Measurements from ENCODE around the gene AOAH.
"Not testable (repeated sequence)": the region's sequence is repeated elsewhere in the genome, so short reads cannot be mapped to it uniquely, and the experiment has no call there.

AOAH gene

GRCh38 chr7:36484265-36484664 lies 240.0 kb downstream of the AOAH start:
- no peak overlapping the region for H3K4me3 ChIP-seq (replicated peaks; ENCODE audit: insufficient read depth, low read length)
- DNase-seq (ENCODE audit: low read depth in 1 of 2, low spot score in 1 of 2): no peak
- TF ChIP-seq SPI1 (IDR thresholded peaks at IDR 0.05; ENCODE audit: borderline replicate concordance, low read depth): no peak
- TF ChIP-seq POLR2AphosphoS5 (IDR thresholded peaks at IDR 0.05; ENCODE audit: low read depth): no peak
- no peak for TF ChIP-seq CTCF (IDR thresholded peaks at IDR 0.05; ENCODE audit: insufficient read depth, low read length)
- no peak overlapping the region for H3K27ac ChIP-seq (replicated peaks)
- H3K27me3 ChIP-seq (ENCODE audit: insufficient read depth, poor library complexity, severe bottlenecking): no peaks in the 10 kb centered on the region

GRCh38 chr7:36483853-36484252 lies 240.4 kb downstream of the AOAH start:
- not testable (repeated sequence) for DNase-seq (ENCODE audit: low read depth in 1 of 2, low spot score in 1 of 2); H3K27ac ChIP-seq (replicated peaks); H3K4me3 ChIP-seq (replicated peaks; ENCODE audit: insufficient read depth, low read length); H3K27me3 ChIP-seq (ENCODE audit: insufficient read depth, poor library complexity, severe bottlenecking)

GRCh38 chr7:36478745-36479144 lies 245.5 kb downstream of the AOAH start:
- Histone ChIP-seq H3K4me3 (replicated peaks; ENCODE audit: insufficient read depth, low read length) (no peak overlapping the region), H3K27ac (replicated peaks) (no peak overlapping the region), H3K27me3 (ENCODE audit: insufficient read depth, poor library complexity, severe bottlenecking) (no peaks in the 10 kb centered on the region)
- TF ChIP-seq GABPA (IDR thresholded peaks at IDR 0.05; ENCODE audit: low read depth) (no peak), REST (IDR thresholded peaks at IDR 0.05; ENCODE audit: insufficient replicate concordance, low read depth) (no peak), CTCF (IDR thresholded peaks at IDR 0.05; ENCODE audit: insufficient read depth, low read length) (no peak), POLR2AphosphoS5 (IDR thresholded peaks at IDR 0.05; ENCODE audit: low read depth) (no peak), SPI1 (IDR thresholded peaks at IDR 0.05; ENCODE audit: borderline replicate concordance, low read depth) (no peak)
- DNase-seq (ENCODE audit: low read depth in 1 of 2, low spot score in 1 of 2): no peak

- Histone ChIP-seq H3K27me3 (ENCODE audit: insufficient read depth, poor library complexity, severe bottlenecking) (no peaks in the 10 kb centered on the region), H3K27ac (replicated peaks) (no peak overlapping the region), H3K4me3 (replicated peaks; ENCODE audit: insufficient read depth, low read length) (no peak overlapping the region)
- TF ChIP-seq GABPA (IDR thresholded peaks at IDR 0.05; ENCODE audit: low read depth) (no peak), POLR2AphosphoS5 (IDR thresholded peaks at IDR 0.05; ENCODE audit: low read depth) (no peak), CTCF (IDR thresholded peaks at IDR 0.05; ENCODE audit: insufficient read depth, low read length) (no peak), SPI1 (IDR thresholded peaks at IDR 0.05; ENCODE audit: borderline replicate concordance, low read depth) (no peak), REST (IDR thresholded peaks at IDR 0.05; ENCODE audit: insufficient replicate concordance, low read depth) (no peak)
- DNase-seq (ENCODE audit: low read depth in 1 of 2, low spot score in 1 of 2): no peak
Measured at GRCh38 chr7:36475381-36475780, 248.9 kb downstream of the AOAH start.
